GM21737 (cell line): Measurements from ENCODE around the gene GRB14.
"Not testable (repeated sequence)": the region's sequence is repeated elsewhere in the genome, so short reads cannot be mapped to it uniquely, and the experiment has no call there.

ENCODE experiments used
- ATAC-seq: cut with Tn5 transposase; IDR thresholded peaks from one replicate; pipeline ENCODE4 v1.9.1; 2021; ENCODE audit warnings: mild to moderate bottlenecking, moderate library complexity; ENCODE audit not compliant: unreplicated experiment

GRB14 gene

DNA sequence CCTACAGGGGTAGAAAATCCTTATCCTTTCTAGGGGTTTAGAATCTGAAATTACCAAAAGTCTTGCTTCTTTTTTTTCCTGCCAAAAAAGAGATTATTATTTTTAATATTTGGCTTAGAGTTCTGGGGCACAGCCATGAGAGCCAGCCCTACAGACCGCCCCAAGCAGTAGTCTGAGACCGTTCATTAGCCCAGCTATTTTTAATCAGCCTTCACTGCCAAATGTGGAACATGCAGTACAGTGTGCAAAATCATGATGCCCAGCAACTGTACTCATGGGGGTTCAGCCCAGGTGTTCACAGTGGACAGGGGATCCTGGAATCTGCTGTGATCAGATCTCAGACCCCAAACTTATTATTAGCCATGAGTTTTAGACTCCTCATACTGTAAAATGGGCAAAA is 60.4 kb downstream of the GRB14 start:
- ATAC-seq: no peak

- ATAC-seq: no peak
Observed at GRCh38 chr2:164560181-164560792, 61.0 kb downstream of the GRB14 start.

GRCh38 chr2:164558450-164558849 is 62.8 kb downstream of the GRB14 start:
- ATAC-seq: no peak

DNA sequence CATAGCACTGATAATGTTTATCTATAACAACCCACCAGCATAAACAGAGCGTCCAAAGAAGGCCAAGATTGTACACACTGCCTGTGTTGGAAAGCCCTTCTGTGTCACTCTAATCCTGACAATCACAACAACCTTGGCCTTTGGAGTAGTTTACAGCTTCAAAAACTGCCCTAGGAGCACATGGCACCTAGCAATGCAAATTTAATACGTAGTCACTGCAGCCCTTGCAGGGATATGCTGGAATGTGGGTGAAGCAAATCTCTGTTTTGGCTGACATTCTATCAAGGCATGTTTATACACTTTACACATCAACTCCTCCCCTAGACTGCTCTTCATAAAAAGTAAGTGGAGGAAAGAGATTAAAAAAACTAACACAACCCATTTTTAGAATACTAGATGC is 66.8 kb downstream of the GRB14 start:
- ATAC-seq: no peak

- ATAC-seq: no peak
Observed at GRCh38 chr2:164551519-164551918, 69.8 kb downstream of the GRB14 start.

- ATAC-seq: not testable (repeated sequence)
Observed at GRCh38 chr2:164549705-164550104, 71.6 kb downstream of the GRB14 start.

- ATAC-seq: no peak
Observed at GRCh38 chr2:164545484-164545883, 75.8 kb downstream of the GRB14 start.

GRCh38 chr2:164542581-164543021 is 78.7 kb downstream of the GRB14 start:
- ATAC-seq: no peak

GRCh38 chr2:164538240-164538866 is 82.9 kb downstream of the GRB14 start:
- ATAC-seq: no peak

DNA sequence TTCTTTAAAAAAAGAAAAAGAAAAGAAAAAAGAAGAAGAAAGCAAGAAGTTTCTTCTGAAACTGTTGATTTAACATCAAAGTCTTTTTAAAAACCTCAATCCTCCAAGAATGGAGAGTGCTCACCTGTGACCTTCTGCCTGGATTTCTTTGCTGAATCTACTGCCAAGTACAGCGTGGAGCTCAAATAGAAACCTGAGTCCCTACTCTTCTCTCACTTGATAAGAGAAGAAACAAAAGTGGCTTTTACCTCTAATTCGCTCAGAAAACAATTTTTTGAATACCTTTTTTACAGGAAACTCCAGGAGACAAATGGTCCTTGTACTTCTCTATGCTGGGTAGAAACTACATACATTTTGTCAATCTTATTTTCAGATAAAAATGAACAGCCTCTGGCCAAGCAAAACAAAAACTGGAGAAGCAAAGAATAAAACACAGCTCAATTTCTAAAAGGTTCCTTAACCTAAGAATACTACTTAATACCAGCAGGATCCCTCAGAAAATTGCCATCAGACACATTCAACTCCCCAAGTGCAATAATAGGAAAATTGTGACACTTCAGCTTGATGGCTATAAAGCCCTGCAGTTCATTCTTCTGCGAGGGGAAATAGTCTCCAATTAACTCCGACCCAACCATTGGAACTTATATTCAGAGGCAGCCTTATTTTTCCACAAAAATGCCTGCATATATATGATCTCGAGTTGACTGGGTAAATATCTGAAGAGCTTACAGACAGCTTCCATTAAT is 85.8 kb downstream of the GRB14 start:
- ATAC-seq: no peak

GRCh38 chr2:164530464-164530863 is 90.8 kb downstream of the GRB14 start:
- no peak for ATAC-seq

- ATAC-seq: no peak
Observed at GRCh38 chr2:164523726-164524125, 97.6 kb downstream of the GRB14 start.

- no peak for ATAC-seq
Observed at GRCh38 chr2:164523009-164523408, 98.3 kb downstream of the GRB14 start.

DNA sequence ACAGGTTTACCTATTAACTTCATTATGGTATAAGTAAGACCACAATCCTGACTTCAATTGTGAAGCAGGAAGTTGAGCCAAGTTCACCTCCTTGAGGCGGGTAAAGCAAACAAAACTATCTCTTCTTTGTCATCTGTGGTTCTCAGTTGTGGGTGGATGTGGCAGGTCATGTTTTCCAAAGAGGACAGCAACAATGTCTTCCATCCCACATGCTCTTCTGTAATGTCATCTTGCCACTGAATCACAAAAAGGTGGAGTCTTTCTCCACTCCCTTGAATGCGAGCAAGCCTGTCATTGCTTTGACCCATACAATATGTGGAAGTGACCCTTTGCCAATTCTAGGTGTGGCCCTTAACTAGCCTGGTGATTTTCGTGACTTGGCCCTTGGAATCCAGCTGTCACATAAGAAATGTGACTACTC is 98.7 kb downstream of the GRB14 start:
- ATAC-seq: no peak

- no peak for ATAC-seq
Observed at GRCh38 chr2:164515734-164516133, 105.5 kb downstream of the GRB14 start.

DNA sequence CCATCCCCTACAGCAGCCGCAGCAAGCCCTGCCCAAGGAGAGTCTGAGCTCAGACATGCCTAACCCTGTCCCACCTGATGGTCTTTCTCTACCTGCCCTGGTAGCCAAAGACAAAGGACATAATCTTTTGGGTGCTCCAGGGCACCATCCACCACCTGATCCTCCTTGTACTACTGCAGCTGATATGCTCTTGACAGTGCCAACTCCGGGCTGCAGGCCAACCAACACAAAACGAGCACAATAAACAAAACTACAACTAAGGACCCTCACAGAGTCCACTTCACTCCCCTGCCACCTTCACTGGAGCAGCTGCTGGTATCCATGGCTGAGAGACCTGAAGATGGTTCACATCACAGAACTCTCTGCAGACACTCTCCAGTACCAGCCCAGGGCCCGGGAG is 106.3 kb downstream of the GRB14 start:
- ATAC-seq: no peak

- no peak for ATAC-seq
Observed at GRCh38 chr2:164514491-164514890, 106.8 kb downstream of the GRB14 start.

GRCh38 chr2:164512871-164513270 is 108.4 kb downstream of the GRB14 start:
- ATAC-seq: no peak

DNA sequence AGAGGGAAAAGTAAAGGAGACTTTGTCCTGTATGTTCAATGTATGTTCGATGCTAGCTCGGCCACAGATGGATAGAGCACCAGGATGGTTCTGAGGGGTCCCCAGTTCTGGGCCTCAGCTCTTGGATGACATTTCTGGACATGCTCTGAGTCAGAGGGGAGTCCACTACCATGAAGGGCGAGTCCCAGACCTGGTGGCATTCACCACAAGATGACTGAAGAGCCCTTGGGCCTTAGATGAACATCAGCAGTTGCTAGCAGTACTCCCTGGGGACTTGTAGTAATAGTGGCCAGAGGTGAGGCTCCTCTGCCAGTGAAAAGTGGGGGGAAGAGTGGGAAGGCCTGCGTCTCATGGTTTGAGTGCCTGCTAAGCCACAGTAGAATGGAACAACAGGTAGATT is 109.5 kb downstream of the GRB14 start:
- ATAC-seq: no peak

DNA sequence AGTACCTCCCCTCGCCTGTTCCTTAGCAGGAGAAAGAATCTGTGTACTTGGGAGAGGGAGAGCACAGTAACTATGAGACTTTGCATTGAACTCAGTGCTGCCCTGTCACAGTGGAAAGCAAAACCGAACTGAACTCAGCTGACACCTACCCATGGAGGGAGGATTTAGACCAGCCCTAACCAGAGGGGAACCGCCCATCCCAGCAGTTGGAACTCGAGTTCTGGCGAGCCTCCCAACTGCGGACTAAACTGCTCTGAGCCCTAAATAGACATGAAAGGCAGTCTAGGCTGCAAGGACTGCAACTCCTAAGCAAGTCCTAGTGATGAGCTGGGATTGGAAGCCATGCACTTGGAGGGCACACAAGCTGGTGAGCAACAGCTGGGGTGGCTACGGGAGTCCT is 110.4 kb downstream of the GRB14 start:
- ATAC-seq: no peak

DNA sequence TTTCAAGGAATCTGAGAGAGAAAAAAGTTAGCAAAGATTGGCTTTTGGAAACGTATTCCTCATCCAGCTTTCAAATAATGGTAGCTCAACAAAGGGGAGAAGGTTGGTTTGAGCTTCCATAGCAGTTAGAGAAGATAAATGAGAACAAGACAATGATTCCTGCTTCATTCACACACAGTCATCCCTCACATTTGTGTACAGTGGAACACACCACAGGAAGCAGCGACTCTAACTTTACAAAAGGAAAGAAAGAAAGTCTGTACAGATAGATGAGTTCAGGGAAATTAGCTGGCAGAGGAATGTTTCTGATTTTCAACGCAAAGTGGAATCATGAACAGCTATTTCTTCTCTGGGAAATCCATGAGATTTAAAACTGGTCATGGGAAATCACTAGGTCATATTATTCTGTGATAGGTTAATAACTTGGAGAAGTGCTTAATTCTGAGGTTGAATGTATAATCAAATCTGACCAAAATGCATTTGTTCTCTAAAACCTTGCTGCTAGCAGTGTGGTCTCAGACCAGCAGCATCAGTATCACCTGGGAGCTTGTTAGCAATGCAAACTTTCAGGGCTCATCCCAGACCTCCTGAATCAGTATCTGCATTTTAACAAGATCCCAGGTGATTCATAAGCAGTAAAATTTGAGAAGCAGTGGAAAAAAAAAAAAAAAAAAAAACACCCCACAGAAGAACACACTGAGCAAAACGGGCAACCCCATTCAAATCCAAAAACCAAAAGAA is 112.0 kb downstream of the GRB14 start:
- ATAC-seq: no peak
